ENCODE measurements around the gene OR2S2. TPM values are rescaled to one million over a fixed set of nuclear protein-coding genes. Genes with fewer than 3 reads are reported as not detected.

Gene OR2S2
- total and polyA plus RNA-seq, 2 of the 4 experiments (the other 2 are of a cell fraction) = 0.46 to 0.90 TPM

DNA sequence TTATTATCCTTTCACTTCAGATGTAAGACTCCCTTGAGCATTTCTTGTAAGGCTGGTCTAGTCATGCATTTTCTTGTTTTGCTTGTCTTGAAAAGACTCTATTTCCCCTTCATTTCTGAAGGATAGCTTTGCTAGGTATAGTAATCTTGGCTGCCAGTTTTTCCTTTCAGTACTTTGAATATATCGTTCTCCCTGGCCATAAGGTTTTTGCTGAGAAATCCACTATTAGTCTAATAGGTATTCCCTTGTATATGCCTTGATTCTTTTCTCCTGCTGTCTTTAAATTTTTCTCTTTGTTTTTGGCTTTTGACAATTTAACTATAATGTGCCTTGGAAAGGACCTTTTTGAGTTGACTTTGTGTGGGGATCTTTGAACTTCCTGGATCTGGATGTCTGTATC lies 16.8 kb upstream of the OR2S2 start:
- Histone ChIP-seq H3K18ac (ENCODE audit: low read depth, low read length) (no peak overlapping the region), H3K9me1 (ENCODE audit: insufficient read depth, low read length) (no peaks in the 10 kb centered on the region), H4K5ac (ENCODE audit: low read depth, low read length) (no peak overlapping the region), H3K56ac (ENCODE audit: extremely low read depth, insufficient read depth, low read length) (no peak overlapping the region), H3K9me3 (ENCODE audit: control insufficient read depth, insufficient read depth, low read length) (peaks cover 10% of the 10 kb centered on the region), H3K4ac (ENCODE audit: low read depth, low read length) (no peak overlapping the region), H2AK5ac (ENCODE audit: low read depth, low read length) (no peak overlapping the region), H3K79me1 (ENCODE audit: low read depth in 1 of 2, low read length in 2 of 2) (no peaks in the 10 kb centered on the region), H2BK5ac (ENCODE audit: low read depth, low read length, poor library complexity, severe bottlenecking) (no peak overlapping the region), H4K8ac (ENCODE audit: low read depth in 2 of 2, low read length in 2 of 2) (no peak overlapping the region), H4K20me1 (ENCODE audit: insufficient read depth, low read length) (no peaks in the 10 kb centered on the region), H3K14ac (replicated peaks; ENCODE audit: low read depth, low read length) (no peak overlapping the region), H3K4me3 (ENCODE audit: insufficient read depth, low read depth, low read length) (no peak overlapping the region), H3K4me1 (ENCODE audit: control insufficient read depth, insufficient read depth, low read length) (no peaks in the 10 kb centered on the region), H3K4me2 (ENCODE audit: low read depth, low read length) (no peak overlapping the region), H4K91ac (ENCODE audit: insufficient read depth, low read depth, low read length) (no peak overlapping the region), H3K9ac (ENCODE audit: low read depth, low read length) (no peak overlapping the region), H3K27ac (ENCODE audit: insufficient read depth, low read length) (no peak overlapping the region), H2BK120ac (ENCODE audit: low read depth, low read length) (no peak overlapping the region), H3K27me3 (ENCODE audit: control insufficient read depth, insufficient read depth, low read length) (no peaks in the 10 kb centered on the region; the same call in 1 of the 2 replicates), H3K36me3 (ENCODE audit: control insufficient read depth, insufficient read depth, low read length) (no peaks in the 10 kb centered on the region), H2AFZ (replicated peaks; ENCODE audit: low read length, poor library complexity) (no peak overlapping the region), H2BK20ac (ENCODE audit: low read depth, low read length) (no peak overlapping the region), H3K23ac (ENCODE audit: low read depth, low read length) (no peak overlapping the region), H2BK15ac (ENCODE audit: low read depth, low read length) (no peak overlapping the region), H2AK9ac (replicated peaks; ENCODE audit: low read depth, low read length, poor library complexity) (no peak overlapping the region)
- no peak for TF ChIP-seq NFE2L2 (IDR thresholded peaks at IDR 0.05; ENCODE audit: low read depth, low read length)
- no peak for TF ChIP-seq RFX5 (IDR thresholded peaks at IDR 0.05; ENCODE audit: low read depth, low read length)
- no peak for TF ChIP-seq RAD21 (IDR thresholded peaks at IDR 0.05; ENCODE audit: low read length)
- TF ChIP-seq CHD1 (IDR thresholded peaks at IDR 0.05; ENCODE audit: low read depth, low read length) = no peak
- no peak for TF ChIP-seq FOS (IDR thresholded peaks at IDR 0.05; ENCODE audit: low read depth, low read length)
- TF ChIP-seq, protein P1, sequence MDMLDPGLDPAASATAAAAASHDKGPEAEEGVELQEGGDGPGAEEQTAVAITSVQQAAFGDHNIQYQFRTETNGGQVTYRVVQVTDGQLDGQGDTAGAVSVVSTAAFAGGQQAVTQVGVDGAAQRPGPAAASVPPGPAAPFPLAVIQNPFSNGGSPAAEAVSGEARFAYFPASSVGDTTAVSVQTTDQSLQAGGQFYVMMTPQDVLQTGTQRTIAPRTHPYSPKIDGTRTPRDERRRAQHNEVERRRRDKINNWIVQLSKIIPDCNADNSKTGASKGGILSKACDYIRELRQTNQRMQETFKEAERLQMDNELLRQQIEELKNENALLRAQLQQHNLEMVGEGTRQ (IDR thresholded peaks at IDR 0.05; ENCODE audit: low read depth, low read length) = no peak
- no peak for TF ChIP-seq POLR2A (IDR thresholded peaks at IDR 0.05; ENCODE audit: low read depth, low read length)
- intact Hi-C loops (cut with micrococcal nuclease) = no loop called here
- ChIA-PET POLR2A (ENCODE audit: unreplicated experiment) (no interaction called here), CTCF (no interaction called here)
- no peak for DNase-seq
- ATAC-seq (ENCODE audit: low read depth) = no peak
- dilution Hi-C loops (cut with HindIII; ENCODE audit: low sequenced_read_pairs, unreplicated experiment) = no loop called here
- BruUV-seq (replicated peaks) = no TSS peak
- in situ Hi-C loops (cut with MboI; ENCODE audit: low sequenced_read_pairs) = no loop called here
- no CpG with 5 or more reads among the region's 1 CpG for whole genome bisulfite sequencing, 2 experiments (ENCODE audit: extremely low coverage in 2 of 2, insufficient read length in 1 of 2)

All from IMR-90 (cell line).